Peyer's patch (tissue), 4 donors: ENCODE data around the gene ECSCR. TPM values are rescaled to one million over a fixed set of nuclear protein-coding genes. Genes with fewer than 3 reads are reported as not detected.
"Not testable (repeated sequence)": the region's sequence is repeated elsewhere in the genome, so short reads cannot be mapped to it uniquely, and the experiment has no call there.

Experiments used
- DNase-seq, 3 donors: peaks; one replicate each; pipeline ENCODE4 v3.0.0-alpha.2; 2017 to 2019
- H3K27ac ChIP-seq, 4 donors: fragments of 200-600 bp; sonication (generic); one replicate each; pipeline ENCODE4 v1.5.1; 2016 to 2019
- H3K27me3 ChIP-seq, 2 donors: fragments of 200-600 bp; sonication (generic); one replicate each; pipeline ENCODE4 v1.5.1; 2019
- H3K36me3 ChIP-seq, 3 donors: fragments of 200-600 bp; sonication (generic); one replicate each; pipeline ENCODE4 v1.5.1; 2016 to 2019
- H3K4me1 ChIP-seq, 4 donors: fragments of 200-600 bp; sonication (generic); one replicate each; pipeline ENCODE4 v1.5.1; 2016 to 2019
- H3K4me3 ChIP-seq, 4 donors: fragments of 200-600 bp; sonication (generic); 1 replicate in 3 of 4; 2 replicates in 1 of 4; pipeline ENCODE4 v1.5.1; 2016 to 2019; ENCODE audit warnings: mild to moderate bottlenecking in 1 of 4
- H3K9me3 ChIP-seq, 4 donors: fragments of 200-600 bp; sonication (generic); one replicate each; pipeline ENCODE4 v1.5.1; 2016 to 2019; ENCODE audit warnings: mild to moderate bottlenecking in 1 of 4
- POLR2A ChIP-seq, 2 donors: fragments of 450-650 bp; IDR thresholded peaks; one replicate each; pipeline ENCODE4 v1.5.1; 2017; ENCODE audit warnings: antibody characterized with exemption in 2 of 2, mild to moderate bottlenecking in 2 of 2, moderate library complexity in 2 of 2
- total RNA-seq, 4 donors: library from RNA; depleted of rRNA; stranded (reverse); fragments of >200 nt; gene quantifications; one replicate each; pipeline ENCODE4 v1.1.0, GENCODE V29; 2016
- TF ChIP-seq, protein P1 (sequence below), 6 experiments: fragments of 450-650 bp in 4 of 6; fragments of 200-600 bp in 2 of 6; sonication (generic) in 1 of 6; IDR thresholded peaks; one replicate each; pipeline ENCODE4 v1.5.1; 2017 to 2019; ENCODE audit warnings: antibody characterized with exemption in 6 of 6, mild to moderate bottlenecking in 3 of 6, moderate library complexity in 1 of 6

The ECSCR gene, protein sequence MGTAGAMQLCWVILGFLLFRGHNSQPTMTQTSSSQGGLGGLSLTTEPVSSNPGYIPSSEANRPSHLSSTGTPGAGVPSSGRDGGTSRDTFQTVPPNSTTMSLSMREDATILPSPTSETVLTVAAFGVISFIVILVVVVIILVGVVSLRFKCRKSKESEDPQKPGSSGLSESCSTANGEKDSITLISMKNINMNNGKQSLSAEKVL
- total RNA-seq, result 10 to 100 TPM in 1 of 4 donors, 1 to 10 TPM in 3; 3.2 to 24.8 (median 7.9) TPM

DNA sequence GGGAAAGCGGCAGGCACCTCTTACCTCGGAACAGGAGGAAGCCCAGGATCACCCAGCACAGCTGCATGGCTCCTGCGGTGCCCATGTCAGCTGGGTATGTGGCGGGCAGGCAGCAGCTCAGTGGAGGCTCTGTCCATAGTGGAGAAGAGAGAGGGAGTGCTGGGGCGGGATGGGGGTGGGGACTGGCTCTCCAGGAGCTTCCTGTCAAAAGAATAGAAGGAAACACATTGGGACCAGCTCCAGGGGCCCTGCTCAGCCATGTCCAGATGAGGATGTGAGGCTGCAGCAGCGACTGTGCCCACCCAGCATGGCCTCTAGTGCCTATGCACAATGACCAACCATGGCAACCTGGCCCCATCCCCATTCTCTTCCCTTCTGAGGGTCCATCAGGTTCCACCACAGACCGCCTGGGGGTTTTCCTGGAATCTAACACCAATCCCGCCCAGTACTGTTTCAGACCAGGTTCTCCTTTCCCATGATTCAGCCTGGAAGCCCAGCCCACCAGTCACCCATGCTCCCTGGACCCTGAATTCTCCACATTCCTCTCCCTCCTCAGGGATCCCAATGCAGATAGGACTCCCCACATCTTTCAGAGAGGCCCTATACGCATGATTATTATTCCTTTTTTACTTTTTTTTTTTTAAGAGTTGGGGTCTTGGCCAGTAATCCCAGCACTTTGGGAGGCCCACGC, at the start of gene ECSCR:
Gene ECSCR, minus strand, starts transcription at position 158 of the 691 bp plus-strand sequence. Its CDS starts 73 bp downstream, at position 85.
- TF ChIP-seq, protein P1, sequence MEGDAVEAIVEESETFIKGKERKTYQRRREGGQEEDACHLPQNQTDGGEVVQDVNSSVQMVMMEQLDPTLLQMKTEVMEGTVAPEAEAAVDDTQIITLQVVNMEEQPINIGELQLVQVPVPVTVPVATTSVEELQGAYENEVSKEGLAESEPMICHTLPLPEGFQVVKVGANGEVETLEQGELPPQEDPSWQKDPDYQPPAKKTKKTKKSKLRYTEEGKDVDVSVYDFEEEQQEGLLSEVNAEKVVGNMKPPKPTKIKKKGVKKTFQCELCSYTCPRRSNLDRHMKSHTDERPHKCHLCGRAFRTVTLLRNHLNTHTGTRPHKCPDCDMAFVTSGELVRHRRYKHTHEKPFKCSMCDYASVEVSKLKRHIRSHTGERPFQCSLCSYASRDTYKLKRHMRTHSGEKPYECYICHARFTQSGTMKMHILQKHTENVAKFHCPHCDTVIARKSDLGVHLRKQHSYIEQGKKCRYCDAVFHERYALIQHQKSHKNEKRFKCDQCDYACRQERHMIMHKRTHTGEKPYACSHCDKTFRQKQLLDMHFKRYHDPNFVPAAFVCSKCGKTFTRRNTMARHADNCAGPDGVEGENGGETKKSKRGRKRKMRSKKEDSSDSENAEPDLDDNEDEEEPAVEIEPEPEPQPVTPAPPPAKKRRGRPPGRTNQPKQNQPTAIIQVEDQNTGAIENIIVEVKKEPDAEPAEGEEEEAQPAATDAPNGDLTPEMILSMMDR (IDR thresholded peaks at IDR 0.05), result no peak
- no peak for TF ChIP-seq POLR2A (IDR thresholded peaks at IDR 0.05)
- Histone ChIP-seq H3K27ac (peak within 1 kb of the TSS in 2 of 4 donors; percentile 22 to 54), H3K4me1 (peaks cover 0 to 16% (median 8%) of the 10 kb centered on the region in 4 donors), H3K36me3 (no peaks in the 10 kb centered on the region), H3K9me3 (no peaks in the 10 kb centered on the region), H3K4me3 (peak within 1 kb of the TSS in 2 of 4 donors; percentile 21 to 24), H3K27me3 (no peaks in the 10 kb centered on the region)
- DNase-seq, result no peak

DNA sequence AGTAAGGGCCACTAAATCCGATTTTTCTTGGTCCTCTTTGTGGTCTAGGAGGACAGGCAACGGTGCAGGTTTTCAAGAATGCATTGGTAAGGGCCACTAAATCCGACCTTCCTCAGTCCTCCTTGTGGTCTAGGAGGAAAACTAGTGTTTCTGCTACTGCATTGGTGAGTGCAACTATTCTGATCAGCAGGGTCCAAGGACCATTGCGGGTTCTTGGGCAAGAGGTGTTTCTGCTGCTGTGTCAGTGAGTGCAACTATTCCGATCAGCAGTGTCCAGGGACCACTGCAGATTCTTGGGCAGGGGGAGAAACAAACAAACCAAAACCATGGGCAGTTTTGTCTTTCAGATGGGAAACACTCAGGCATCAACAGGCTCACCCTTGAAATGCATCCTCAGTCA, 42.2 kb upstream of the ECSCR start:
- H3K27ac ChIP-seq, H3K36me3 ChIP-seq, H3K9me3 ChIP-seq, DNase-seq, H3K27me3 ChIP-seq, H3K4me1 ChIP-seq, H3K4me3 ChIP-seq: not testable (repeated sequence)

DNA sequence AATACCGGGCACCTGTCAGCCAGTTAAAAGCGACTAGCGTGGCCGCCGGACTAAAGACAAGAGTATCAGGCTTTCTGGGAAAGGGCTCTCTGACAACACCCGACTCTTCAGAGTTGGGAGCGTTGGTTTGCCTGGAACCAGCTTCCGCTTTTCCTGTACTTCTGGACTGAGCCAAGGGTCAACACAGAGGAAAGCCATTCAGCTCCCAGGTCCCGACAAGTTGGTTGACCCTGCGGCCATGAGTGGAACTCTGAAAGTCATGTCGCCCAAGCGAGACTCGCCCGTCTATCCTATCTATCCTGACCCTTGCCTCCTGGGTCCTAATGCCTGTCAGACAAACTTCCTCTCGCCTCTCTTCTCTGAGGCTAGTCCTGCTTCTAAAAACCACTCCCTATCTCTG, 41.3 kb upstream of the ECSCR start:
- not testable (repeated sequence) for DNase-seq, H3K27ac ChIP-seq, H3K4me3 ChIP-seq, H3K36me3 ChIP-seq, H3K4me1 ChIP-seq, H3K9me3 ChIP-seq, H3K27me3 ChIP-seq

DNA sequence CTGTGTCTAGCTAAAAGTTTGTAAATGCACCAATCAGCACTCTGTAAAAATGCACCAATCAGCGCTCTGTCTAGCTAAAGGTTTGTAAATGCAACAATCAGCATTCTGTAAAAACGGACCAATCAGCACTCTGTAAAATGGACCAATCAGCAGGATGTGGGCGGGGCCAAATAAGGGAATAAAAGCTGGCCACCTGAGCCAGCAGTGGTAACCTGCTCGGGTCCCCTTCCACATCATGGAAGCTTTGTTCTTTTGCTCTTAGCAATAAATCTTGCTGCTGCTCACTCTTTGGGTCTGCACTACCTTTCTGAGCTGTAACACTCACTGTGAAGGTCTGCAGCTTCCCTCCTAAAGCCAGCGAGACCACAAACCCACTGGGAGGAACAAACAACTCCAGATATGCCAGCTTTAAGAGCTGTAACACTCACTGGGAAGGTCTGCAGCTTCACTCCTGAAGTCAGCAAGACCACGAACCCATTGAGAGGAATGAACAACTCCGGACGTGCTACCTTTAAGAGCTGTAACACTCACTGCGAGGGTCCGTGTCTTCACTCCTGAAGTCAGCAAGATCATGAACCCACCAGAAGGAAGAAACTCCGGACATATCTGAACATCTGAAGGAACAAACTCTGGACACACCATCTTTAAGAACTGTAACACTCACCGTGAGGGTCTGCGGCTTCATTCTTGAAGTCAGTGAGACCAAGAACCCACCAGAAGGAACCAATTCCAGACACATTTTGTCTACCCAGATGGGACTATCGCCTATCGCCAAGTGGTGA, 40.7 kb upstream of the ECSCR start:
- H3K27me3 ChIP-seq, H3K36me3 ChIP-seq, H3K4me1 ChIP-seq, H3K9me3 ChIP-seq, DNase-seq, H3K27ac ChIP-seq, H3K4me3 ChIP-seq: not testable (repeated sequence)

DNA sequence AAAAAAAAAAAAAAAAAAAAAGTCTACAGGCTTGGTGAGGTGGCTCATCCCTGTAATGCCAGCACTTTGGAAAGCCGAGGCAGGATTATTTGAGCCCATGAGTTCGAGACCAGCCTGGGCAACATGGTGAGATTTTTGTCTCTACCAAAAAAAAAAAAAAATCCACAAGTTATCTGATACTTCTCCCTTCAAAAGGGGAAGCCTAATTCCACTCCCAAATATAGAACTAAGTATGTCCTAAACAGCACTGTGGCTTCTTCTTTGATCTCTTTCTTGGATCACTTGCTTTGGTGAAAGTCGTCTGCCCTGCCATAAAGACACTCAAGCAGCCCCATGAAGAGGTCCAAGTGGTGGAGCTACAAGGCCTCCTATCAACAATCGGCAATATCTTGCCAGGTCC, 38.8 kb upstream of the ECSCR start:
- Histone ChIP-seq H3K4me3 (no peak overlapping the region), H3K4me1 (no peaks in the 10 kb centered on the region), H3K27ac (no peak overlapping the region), H3K36me3 (no peaks in the 10 kb centered on the region), H3K27me3 (no peaks in the 10 kb centered on the region), H3K9me3 (no peaks in the 10 kb centered on the region)
- peak in 1 of 3 donors; percentile 2 for DNase-seq
- TF ChIP-seq, protein P1 (IDR thresholded peaks at IDR 0.05), result no peak
- no peak for TF ChIP-seq POLR2A (IDR thresholded peaks at IDR 0.05)

DNA sequence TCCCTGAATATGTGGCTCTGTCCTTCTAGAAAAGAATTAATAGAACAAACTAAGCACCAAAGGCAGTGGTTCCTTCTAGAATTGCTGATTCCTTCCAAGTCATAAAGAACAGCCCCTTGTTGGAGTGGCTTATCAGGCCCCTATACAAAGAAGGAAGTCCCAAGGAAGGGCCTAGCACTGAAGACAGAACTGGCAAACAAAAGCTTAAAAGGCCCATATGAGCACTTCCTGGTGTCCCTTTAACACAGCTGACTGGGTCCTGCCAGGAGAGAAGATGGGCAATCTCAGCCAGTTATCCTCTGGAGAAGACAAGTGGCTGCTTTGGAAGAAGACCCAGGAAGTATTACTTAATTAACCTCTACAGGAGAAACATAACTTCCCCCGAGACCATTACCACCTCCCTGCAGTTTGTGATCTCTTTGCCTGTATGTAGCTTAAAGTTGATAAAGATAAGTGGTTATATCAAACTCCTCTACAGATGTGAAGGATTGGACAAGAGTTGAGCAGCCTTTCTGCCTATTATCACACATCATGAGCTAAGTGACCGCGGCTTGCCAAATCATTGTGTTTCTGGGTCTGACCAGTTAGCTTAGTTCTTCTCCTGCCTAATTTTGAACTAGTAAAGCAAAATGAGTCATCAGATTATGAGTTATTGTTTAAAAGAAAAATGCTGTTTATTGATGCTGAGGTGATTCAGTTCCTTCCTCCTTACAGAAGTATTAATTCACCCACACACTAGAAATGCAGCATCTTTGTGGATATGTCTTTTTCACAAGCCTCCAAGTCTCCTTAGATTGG, 33.3 kb upstream of the ECSCR start:
- DNase-seq, result no peak
- Histone ChIP-seq H3K9me3 (no peaks in the 10 kb centered on the region), H3K27me3 (no peaks in the 10 kb centered on the region), H3K4me1 (peaks cover 0 to 9% (median 0%) of the 10 kb centered on the region in 4 donors), H3K27ac (peak overlapping the region in 2 of 4 donors; percentile 22 to 24), H3K4me3 (no peak overlapping the region), H3K36me3 (no peaks in the 10 kb centered on the region)
- TF ChIP-seq, protein P1 (IDR thresholded peaks at IDR 0.05), result no peak
- no peak for TF ChIP-seq POLR2A (IDR thresholded peaks at IDR 0.05)
